Caco-2 (cell line): ENCODE measurements around the gene SORL1. TPM values are rescaled to one million over a fixed set of nuclear protein-coding genes. Genes with fewer than 3 reads are reported as not detected.

Experiments used
- BruUV-seq: library from RNA; stranded (reverse); fragments of 400-500 nt; replicated peaks from 2 replicates; lab custom pipeline; 2021; lab: Mats Ljungman, UMichigan
- CTCF ChIA-PET: fragments of 300-600 bp; sonication (Branson Sonifier 250); formaldehyde crosslinking; loops from one replicate; lab custom pipeline; 2022; ENCODE audit warnings: antibody characterized with exemption; lab: Charles Lee
- POLR2A ChIA-PET: fragments of 300-600 bp; sonication (Branson Sonifier 250); formaldehyde crosslinking; loops from one replicate; lab custom pipeline; 2022; ENCODE audit warnings: antibody characterized with exemption; lab: Charles Lee
- DNase-seq, 2 experiments: peaks; one replicate each; pipeline versions ENCODE4 v3.0.0 to v3.0.0-alpha.2; 2020 to 2022
- H3K27me3 ChIP-seq: replicated peaks from 2 replicates; pipeline ENCODE4 v1.6.0; 2011; ENCODE audit warnings: low read length; ENCODE audit not compliant: control insufficient read depth, insufficient read depth
- H3K36me3 ChIP-seq: 2 replicates; pipeline ENCODE4 v1.5.1; 2011; ENCODE audit warnings: low read length; ENCODE audit not compliant: control insufficient read depth, insufficient read depth
- H3K4me1 ChIP-seq: fragments of 250-450 bp; sonication (Bioruptor Pico); 2 replicates; pipeline ENCODE4 v1.5.1; 2020; ENCODE audit warnings: mild to moderate bottlenecking
- H3K4me3 ChIP-seq: 2 replicates; pipeline ENCODE4 v1.5.1; 2011; ENCODE audit warnings: low read depth, mild to moderate bottlenecking, control low read depth, low read length
- H3K9me3 ChIP-seq: fragments of 250-450 bp; sonication (Bioruptor Pico); 2 replicates; pipeline ENCODE4 v1.5.1; 2020; ENCODE audit warnings: mild to moderate bottlenecking, moderate library complexity
- H3K27ac Mint-ChIP-seq: one replicate; pipeline ENCODE4 v1.8.0; 2022; ENCODE audit warnings: mixed read lengths; ENCODE audit not compliant: unreplicated experiment
- H3K27me3 Mint-ChIP-seq: one replicate; pipeline ENCODE4 v1.8.0; 2022; ENCODE audit warnings: mixed read lengths; ENCODE audit not compliant: insufficient read depth, unreplicated experiment
- H3K36me3 Mint-ChIP-seq: one replicate; pipeline ENCODE4 v1.8.0; 2022; ENCODE audit warnings: mild to moderate bottlenecking, mixed read lengths; ENCODE audit not compliant: insufficient read depth, unreplicated experiment
- H3K4me1 Mint-ChIP-seq: one replicate; pipeline ENCODE4 v1.8.0; 2022; ENCODE audit warnings: low read depth, mixed read lengths; ENCODE audit not compliant: unreplicated experiment
- H3K4me3 Mint-ChIP-seq: one replicate; pipeline ENCODE4 v1.8.0; 2022; ENCODE audit warnings: mild to moderate bottlenecking, moderate library complexity, mixed read lengths; ENCODE audit not compliant: unreplicated experiment
- H3K9me3 Mint-ChIP-seq: one replicate; pipeline ENCODE4 v1.8.0; 2022; ENCODE audit warnings: mixed read lengths; ENCODE audit not compliant: unreplicated experiment
- CTCF ChIP-seq, 2 experiments: fragments of 200-600 bp in 1 of 2; IDR thresholded peaks; 1 replicate in 1 of 2; 2 replicates in 1 of 2; pipeline versions ENCODE4 v1.5.1 to v1.8.0; 2011 to 2022; ENCODE audit warnings: antibody characterized with exemption in 1 of 2, control low read depth in 1 of 2, inconsistent platforms in 1 of 2, low read depth in 1 of 2, low read length in 1 of 2, mild to moderate bottlenecking in 1 of 2, moderate library complexity in 1 of 2; ENCODE audit not compliant: insufficient read depth in 1 of 2, severe bottlenecking in 1 of 2, unreplicated experiment in 1 of 2
- intact Hi-C: fragments of 100-400 bp; cut with micrococcal nuclease; formaldehyde crosslinking; loops from one replicate; pipeline ENCODE4 v1.10.0; 2022; ENCODE audit not compliant: unreplicated experiment
- total RNA-seq: library from RNA; stranded (reverse); gene quantifications from 2 replicates; pipeline ENCODE4 v1.2.3, GENCODE V29; 2022

The SORL1 gene
- total RNA-seq, 1 experiment from 2014 or later = 26.3 TPM

GRCh38 chr11:121543836-121544380 lies 91.8 kb downstream of the SORL1 start:
- no peaks in the 10 kb centered on the region for H3K9me3 Mint-ChIP-seq

GRCh38 chr11:121544956-121545355 lies 92.8 kb downstream of the SORL1 start:
- Mint-ChIP-seq H3K4me3 (no peak overlapping the region), H3K27me3 (no peaks in the 10 kb centered on the region), H3K9me3 (no peaks in the 10 kb centered on the region), H3K27ac (no peak overlapping the region), H3K4me1 (peaks cover 7% of the 10 kb centered on the region), H3K36me3 (no peaks in the 10 kb centered on the region)
- Histone ChIP-seq H3K4me3 (no peak overlapping the region), H3K4me1 (no peaks in the 10 kb centered on the region), H3K27me3 (no peaks in the 10 kb centered on the region), H3K36me3 (0 out of 2 replicates have a peak, but pooled peaks cover under 1% of the 10 kb centered on the region), H3K9me3 (no peaks in the 10 kb centered on the region)
- DNase-seq = no peak
- TF ChIP-seq CTCF (IDR thresholded peaks at IDR 0.05; ENCODE audit: insufficient read depth in 1 of 2, low read depth in 1 of 2, low read length in 1 of 2, severe bottlenecking in 1 of 2, unreplicated experiment in 1 of 2) = no peak
- no TSS peak for BruUV-seq
- ChIA-PET CTCF (no interaction called here), POLR2A (no interaction called here)
- intact Hi-C loops = no loop called here

More at GRCh38 chr11:121543836-121544380, 91.8 kb downstream of the SORL1 start:
- intact Hi-C loops = no loop called here
- ChIA-PET POLR2A (no interaction called here), CTCF (no interaction called here)
- Histone ChIP-seq H3K27me3 (no peaks in the 10 kb centered on the region), H3K4me1 (no peaks in the 10 kb centered on the region), H3K9me3 (no peaks in the 10 kb centered on the region), H3K36me3 (no peaks in the 10 kb centered on the region), H3K4me3 (no peak overlapping the region)
- H3K4me1 Mint-ChIP-seq = peaks cover 7% of the 10 kb centered on the region
- no peak overlapping the region for H3K27ac Mint-ChIP-seq
- no peak overlapping the region for H3K4me3 Mint-ChIP-seq
- BruUV-seq = no TSS peak
- DNase-seq = no peak
- no peaks in the 10 kb centered on the region for H3K27me3 Mint-ChIP-seq
- H3K36me3 Mint-ChIP-seq = no peaks in the 10 kb centered on the region
- no peak for TF ChIP-seq CTCF (IDR thresholded peaks at IDR 0.05; ENCODE audit: insufficient read depth in 1 of 2, low read depth in 1 of 2, low read length in 1 of 2, severe bottlenecking in 1 of 2, unreplicated experiment in 1 of 2)

GRCh38 chr11:121547574-121547973 lies 95.5 kb downstream of the SORL1 start:
- ChIA-PET POLR2A (no interaction called here), CTCF (interaction anchor here (0.7 kb wide), 1 partner anchor 103 kb away, joined by 3 read pairs; no protein-coding TSS in a partner anchor)
- Histone ChIP-seq H3K27me3 (no peaks in the 10 kb centered on the region), H3K4me1 (no peaks in the 10 kb centered on the region), H3K4me3 (no peak overlapping the region), H3K9me3 (no peaks in the 10 kb centered on the region), H3K36me3 (0 out of 2 replicates have a peak, but pooled peaks cover 1% of the 10 kb centered on the region)
- peaks cover 12% of the 10 kb centered on the region for H3K36me3 Mint-ChIP-seq
- H3K9me3 Mint-ChIP-seq = no peaks in the 10 kb centered on the region
- no TSS peak for BruUV-seq
- peaks cover 18% of the 10 kb centered on the region for H3K4me1 Mint-ChIP-seq
- no peak for DNase-seq
- intact Hi-C loops = no loop called here
- H3K27ac Mint-ChIP-seq = no peak overlapping the region
- no peak for TF ChIP-seq CTCF (IDR thresholded peaks at IDR 0.05; ENCODE audit: insufficient read depth in 1 of 2, low read depth in 1 of 2, low read length in 1 of 2, severe bottlenecking in 1 of 2, unreplicated experiment in 1 of 2)
- H3K4me3 Mint-ChIP-seq = no peak overlapping the region
- H3K27me3 Mint-ChIP-seq = no peaks in the 10 kb centered on the region
